BLaER1 treated with 17β-estradiol and CSF1 and Interleukin-3, amounts not matched to agents 10 nM and 100 nM (cell line): ENCODE results near the gene ADO.

Experiments used
- H3K27ac ChIP-seq, 11 experiments: shearing (Covaris generic); formaldehyde crosslinking; 2 replicates each; pipeline ENCODE4 v1.8.1; 2022
- H3K27me3 ChIP-seq, 11 experiments: shearing (Covaris generic); formaldehyde crosslinking; 2 replicates each; pipeline ENCODE4 v1.8.1; 2022
- H3K36me3 ChIP-seq, 11 experiments: shearing (Covaris generic); formaldehyde crosslinking; 2 replicates each; pipeline ENCODE4 v1.8.1; 2022
- H3K4me1 ChIP-seq, 10 experiments: shearing (Covaris generic); formaldehyde crosslinking; 2 replicates each; pipeline ENCODE4 v1.8.1; 2022
- H3K4me2 ChIP-seq, 11 experiments: shearing (Covaris generic); formaldehyde crosslinking; 2 replicates each; pipeline ENCODE4 v1.8.1; 2022
- H3K4me3 ChIP-seq, 10 experiments: shearing (Covaris generic); formaldehyde crosslinking; 2 replicates each; pipeline ENCODE4 v1.8.1; 2022
- H3K9ac ChIP-seq, 11 experiments: shearing (Covaris generic); formaldehyde crosslinking; 2 replicates each; pipeline ENCODE4 v1.8.1; 2022
- H3K9me3 ChIP-seq, 11 experiments: shearing (Covaris generic); formaldehyde crosslinking; replicated peaks in 1 of 11; 2 replicates each; pipeline ENCODE4 v1.8.1; 2022
- H4K20me1 ChIP-seq, 11 experiments: shearing (Covaris generic); formaldehyde crosslinking; 2 replicates each; pipeline ENCODE4 v1.8.1; 2022
- Cebpa-rat ChIP-seq, 11 experiments: shearing (Covaris generic); IDR thresholded peaks; 2 replicates each; pipeline ENCODE4 v1.8.1; 2022

Gene ADO

GRCh38 chr10:62817766-62818425, 13.4 kb downstream of the ADO start:
- Histone ChIP-seq H3K9ac (peak overlapping the region; percentile 75 to 96 (median 86)), H3K4me2 (peak overlapping the region; percentile 90 to 100 (median 98)), H4K20me1 (peaks cover 21 to 32% (median 31%) of the 10 kb centered on the region in 11 experiments; a peak in 21 of 22 replicates), H3K27me3 (peaks cover 6 to 62% (median 55%) of the 10 kb centered on the region in 11 experiments), H3K9me3 (peaks cover 0 to 10% (median 0%) of the 10 kb centered on the region in 11 experiments; a peak in 2 of 22 replicates), H3K4me3 (peak overlapping the region; percentile 69 to 95 (median 78)), H3K4me1 (peaks cover 33 to 52% (median 40%) of the 10 kb centered on the region in 10 experiments), H3K27ac (peak overlapping the region; percentile 78 to 94 (median 87)), H3K36me3 (peaks cover 0 to 18% (median 14%) of the 10 kb centered on the region in 11 experiments; a peak in 19 of 22 replicates)
- TF ChIP-seq Cebpa-rat (IDR thresholded peaks at IDR 0.05): no peak

- H3K9ac ChIP-seq: peak overlapping the region; percentile 75 to 96 (median 86); a peak in 16 of 22 replicates
- peaks cover 15 to 26% (median 25%) of the 10 kb centered on the region in 11 experiments; a peak in 21 of 22 replicates for H4K20me1 ChIP-seq
- H3K27me3 ChIP-seq: peaks cover 6 to 56% (median 48%) of the 10 kb centered on the region in 11 experiments
- H3K4me3 ChIP-seq: peak overlapping the region; percentile 69 to 95 (median 78)
- H3K9me3 ChIP-seq: peaks cover 0 to 10% (median 0%) of the 10 kb centered on the region in 11 experiments; a peak in 2 of 22 replicates
- peak overlapping the region in 4 of 11 experiments; percentile 87 to 94 (median 90); a peak in 6 of 22 replicates for H3K27ac ChIP-seq
- H3K4me2 ChIP-seq: peak overlapping the region; percentile 90 to 100 (median 98)
- no peak for TF ChIP-seq Cebpa-rat (IDR thresholded peaks at IDR 0.05)
- peaks cover 28 to 47% (median 38%) of the 10 kb centered on the region in 10 experiments for H3K4me1 ChIP-seq
- H3K36me3 ChIP-seq: peaks cover 0 to 11% (median 8%) of the 10 kb centered on the region in 11 experiments; a peak in 18 of 22 replicates
These were observed 14.0 kb downstream of the ADO start for GRCh38 chr10:62818426-62819011.

GRCh38 chr10:62819141-62819920, 14.8 kb downstream of the ADO start:
- no peak for TF ChIP-seq Cebpa-rat (IDR thresholded peaks at IDR 0.05)
- peaks cover 0 to 10% (median 0%) of the 10 kb centered on the region in 11 experiments; a peak in 2 of 22 replicates for H3K9me3 ChIP-seq
- H3K4me3 ChIP-seq: peak overlapping the region in 5 of 10 experiments; percentile 76 to 95 (median 87); a peak in 4 of 20 replicates
- peaks cover 6 to 18% (median 17%) of the 10 kb centered on the region in 11 experiments; a peak in 20 of 22 replicates for H4K20me1 ChIP-seq
- no peak overlapping the region for H3K27ac ChIP-seq
- H3K36me3 ChIP-seq: peaks cover 0 to 3% (median 0%) of the 10 kb centered on the region in 11 experiments; a peak in 4 of 22 replicates
- H3K9ac ChIP-seq: peak overlapping the region in 3 of 11 experiments; percentile 29 to 96 (median 90); a peak in 4 of 22 replicates
- H3K4me2 ChIP-seq: peak overlapping the region; percentile 90 to 100 (median 98); a peak in 21 of 22 replicates
- peaks cover 6 to 48% (median 40%) of the 10 kb centered on the region in 11 experiments for H3K27me3 ChIP-seq
- peaks cover 20 to 39% (median 32%) of the 10 kb centered on the region in 10 experiments for H3K4me1 ChIP-seq

- Histone ChIP-seq H3K4me3 (no peak overlapping the region), H4K20me1 (peaks cover 0 to 5% (median 4%) of the 10 kb centered on the region in 11 experiments; a peak in 14 of 22 replicates), H3K4me2 (no peak overlapping the region), H3K4me1 (peaks cover 16 to 26% (median 21%) of the 10 kb centered on the region in 10 experiments), H3K27ac (no peak overlapping the region), H3K9me3 (peaks cover 0 to 3% (median 0%) of the 10 kb centered on the region in 11 experiments; a peak in 1 of 22 replicates), H3K27me3 (peaks cover 6 to 35% (median 28%) of the 10 kb centered on the region in 11 experiments), H3K9ac (no peak overlapping the region), H3K36me3 (no peaks in the 10 kb centered on the region)
- no peak for TF ChIP-seq Cebpa-rat (IDR thresholded peaks at IDR 0.05)
These were observed 16.1 kb downstream of the ADO start for GRCh38 chr10:62820586-62820985.

GRCh38 chr10:62826273-62826672, 21.8 kb downstream of the ADO start:
- Histone ChIP-seq H3K4me3 (no peak overlapping the region), H3K4me1 (peaks cover 0 to 24% (median 5%) of the 10 kb centered on the region in 10 experiments; a peak in 9 of 20 replicates), H3K36me3 (no peaks in the 10 kb centered on the region), H3K27me3 (no peaks in the 10 kb centered on the region), H3K9ac (no peak overlapping the region), H3K4me2 (peak overlapping the region in 4 of 11 experiments; percentile 19 to 52 (median 50); a peak in 7 of 22 replicates), H3K27ac (no peak overlapping the region), H4K20me1 (no peaks in the 10 kb centered on the region), H3K9me3 (no peaks in the 10 kb centered on the region)
- no peak for TF ChIP-seq Cebpa-rat (IDR thresholded peaks at IDR 0.05)

GRCh38 chr10:62829622-62830021, 25.1 kb downstream of the ADO start:
- Histone ChIP-seq H3K36me3 (no peaks in the 10 kb centered on the region), H4K20me1 (no peaks in the 10 kb centered on the region), H3K9me3 (no peaks in the 10 kb centered on the region), H3K27ac (no peak overlapping the region), H3K4me2 (no peak overlapping the region), H3K9ac (no peak overlapping the region), H3K4me3 (no peak overlapping the region), H3K4me1 (peaks cover 0 to 27% (median 5%) of the 10 kb centered on the region in 10 experiments; a peak in 9 of 20 replicates), H3K27me3 (no peaks in the 10 kb centered on the region)
- no peak for TF ChIP-seq Cebpa-rat (IDR thresholded peaks at IDR 0.05)

GRCh38 chr10:62830679-62831078, 26.2 kb downstream of the ADO start:
- TF ChIP-seq Cebpa-rat (IDR thresholded peaks at IDR 0.05): no peak
- H3K9ac ChIP-seq: no peak overlapping the region
- H3K4me2 ChIP-seq: 0 out of 22 replicates have a peak overlapping the region, but pooled peaks of 2 of the 11 experiments have one; percentile 2 to 19
- peaks cover 0 to 27% (median 5%) of the 10 kb centered on the region in 10 experiments; a peak in 9 of 20 replicates for H3K4me1 ChIP-seq
- H3K36me3 ChIP-seq: no peaks in the 10 kb centered on the region
- no peaks in the 10 kb centered on the region for H4K20me1 ChIP-seq
- no peaks in the 10 kb centered on the region for H3K27me3 ChIP-seq
- H3K4me3 ChIP-seq: no peak overlapping the region
- H3K9me3 ChIP-seq: no peaks in the 10 kb centered on the region
- H3K27ac ChIP-seq: no peak overlapping the region

GRCh38 chr10:62831346-62831745, 26.8 kb downstream of the ADO start:
- Histone ChIP-seq H4K20me1 (no peaks in the 10 kb centered on the region), H3K27ac (no peak overlapping the region), H3K27me3 (no peaks in the 10 kb centered on the region), H3K4me2 (0 out of 22 replicates have a peak overlapping the region, but pooled peaks of 1 of the 11 experiments have one; percentile 5), H3K9me3 (no peaks in the 10 kb centered on the region), H3K36me3 (no peaks in the 10 kb centered on the region), H3K9ac (no peak overlapping the region), H3K4me3 (no peak overlapping the region), H3K4me1 (peaks cover 0 to 21% (median 2%) of the 10 kb centered on the region in 10 experiments; a peak in 9 of 20 replicates)
- no peak for TF ChIP-seq Cebpa-rat (IDR thresholded peaks at IDR 0.05)
